Tibial nerve (tissue), 4 donors: ENCODE results near the gene ATP5ME. TPM values are rescaled to one million over a fixed set of nuclear protein-coding genes. Genes with fewer than 3 reads are reported as not detected.

ENCODE experiments used
- DNase-seq, 2 donors: peaks; one replicate each; pipeline ENCODE4 v3.0.0-alpha.2; 2019; ENCODE audit warnings: low spot score in 2 of 2
- H3K27ac ChIP-seq, 4 donors: fragments of 200-600 bp; sonication (generic) in 3 of 4; one replicate each; pipeline ENCODE4 v1.5.1; 2017 to 2019; ENCODE audit warnings: mild to moderate bottlenecking in 1 of 4
- H3K27me3 ChIP-seq, 2 donors: fragments of 200-600 bp; sonication (generic) in 1 of 2; one replicate each; pipeline versions ENCODE4 v1.5.1 to v1.6.0; 2017 to 2019
- H3K36me3 ChIP-seq, 3 donors: fragments of 200-600 bp; sonication (generic); one replicate each; pipeline ENCODE4 v1.5.1; 2018 to 2019
- H3K4me1 ChIP-seq, 4 donors: fragments of 200-600 bp; sonication (generic) in 3 of 4; one replicate each; pipeline ENCODE4 v1.5.1; 2017 to 2019
- H3K4me3 ChIP-seq, 4 donors: fragments of 200-600 bp; sonication (generic) in 3 of 4; one replicate each; pipeline ENCODE4 v1.5.1; 2017 to 2019; ENCODE audit warnings: mild to moderate bottlenecking in 1 of 4, moderate library complexity in 1 of 4
- H3K9me3 ChIP-seq, 4 donors: fragments of 200-600 bp; sonication (generic) in 3 of 4; one replicate each; pipeline ENCODE4 v1.5.1; 2017 to 2019
- CTCF ChIP-seq, 5 experiments: fragments of 200-600 bp in 3 of 5; fragments of 450-650 bp in 2 of 5; sonication (generic) in 3 of 5; IDR thresholded peaks; one replicate each; pipeline ENCODE4 v1.5.1; 2016 to 2019; ENCODE audit warnings: antibody characterized with exemption in 5 of 5, mild to moderate bottlenecking in 3 of 5, moderate library complexity in 2 of 5
- EP300 ChIP-seq, 2 donors: sonication (generic); formaldehyde crosslinking; IDR thresholded peaks; one replicate each; pipeline ENCODE4 v1.6.1; 2017; ENCODE audit warnings: antibody characterized with exemption in 2 of 2, mild to moderate bottlenecking in 1 of 2
- POLR2A ChIP-seq, 2 donors: fragments of 450-650 bp; IDR thresholded peaks; one replicate each; pipeline ENCODE4 v1.6.1; 2017; ENCODE audit warnings: antibody characterized with exemption in 2 of 2, mild to moderate bottlenecking in 2 of 2, moderate library complexity in 2 of 2
- WGBS, 2 donors: methylation state at CpG; one replicate each; pipeline ENCODE4 v1.1.5; 2018; 5-methylcytosine and 5-hydroxymethylcytosine counted together
- total RNA-seq, 4 donors: library from RNA; depleted of rRNA; stranded (reverse); fragments of >200 nt; gene quantifications; one replicate each; pipeline ENCODE4 v1.1.0, GENCODE V29; 2016

Gene ATP5ME
- total RNA-seq, 4 donors from 2014 or later: 50.0 to 219 (median 139) TPM

GRCh38 chr4:660401-660800, 13.7 kb downstream of the ATP5ME start:
- no peaks in the 10 kb centered on the region for H3K9me3 ChIP-seq
- TF ChIP-seq CTCF (IDR thresholded peaks at IDR 0.05) (no peak), POLR2A (IDR thresholded peaks at IDR 0.05) (no peak), EP300 (IDR thresholded peaks at IDR 0.05) (no peak)
- H3K27me3 ChIP-seq: peaks cover 0 to 23% of the 10 kb centered on the region in 2 donors
- DNase-seq: no peak
- H3K4me3 ChIP-seq: no peak overlapping the region
- H3K4me1 ChIP-seq: peaks cover 0 to 13% (median 0%) of the 10 kb centered on the region in 4 donors
- no peaks in the 10 kb centered on the region for H3K36me3 ChIP-seq
- H3K27ac ChIP-seq: no peak overlapping the region
- WGBS, 2 donors: 92 to 95% methylated on average over 10 of the region's 10 CpGs

GRCh38 chr4:659851-660250, 14.2 kb downstream of the ATP5ME start:
- Histone ChIP-seq H3K9me3 (no peaks in the 10 kb centered on the region), H3K27ac (no peak overlapping the region)
- WGBS, 2 donors: 87 to 89% methylated on average over 8 of the region's 8 CpGs

GRCh38 chr4:658681-659667, 15.1 kb downstream of the ATP5ME start:
- 93% methylated on average over 30 to 32 of the region's 32 CpGs for WGBS, 2 donors
- TF ChIP-seq POLR2A (IDR thresholded peaks at IDR 0.05) (no peak), CTCF (IDR thresholded peaks at IDR 0.05) (no peak)
- no peaks in the 10 kb centered on the region for H3K9me3 ChIP-seq
- no peak for DNase-seq
- no peak overlapping the region for H3K4me3 ChIP-seq
- peaks cover 0 to 19% of the 10 kb centered on the region in 2 donors for H3K27me3 ChIP-seq
- H3K36me3 ChIP-seq: no peaks in the 10 kb centered on the region
- no peak overlapping the region for H3K27ac ChIP-seq
- H3K4me1 ChIP-seq: peaks cover 0 to 10% (median 0%) of the 10 kb centered on the region in 4 donors

More at GRCh38 chr4:659851-660250, 14.2 kb downstream of the ATP5ME start:
- Histone ChIP-seq H3K27me3 (peaks cover 0 to 23% of the 10 kb centered on the region in 2 donors), H3K4me3 (no peak overlapping the region), H3K36me3 (no peaks in the 10 kb centered on the region), H3K4me1 (peaks cover 0 to 13% (median 0%) of the 10 kb centered on the region in 4 donors)
- no peak for TF ChIP-seq POLR2A (IDR thresholded peaks at IDR 0.05)
- no peak for TF ChIP-seq EP300 (IDR thresholded peaks at IDR 0.05)
- TF ChIP-seq CTCF (IDR thresholded peaks at IDR 0.05): no peak
- DNase-seq: no peak

GRCh38 chr4:657834-658667, 16.0 kb downstream of the ATP5ME start:
- H3K27me3 ChIP-seq: peaks cover 0 to 19% of the 10 kb centered on the region in 2 donors
- no peaks in the 10 kb centered on the region for H3K9me3 ChIP-seq
- WGBS, 2 donors: 68 to 88% methylated on average over 22 to 23 of the region's 27 CpGs
- no peak overlapping the region for H3K27ac ChIP-seq
- H3K4me3 ChIP-seq: no peak overlapping the region
- DNase-seq: no peak
- peaks cover 0 to under 1% (median 0%) of the 10 kb centered on the region in 4 donors for H3K4me1 ChIP-seq
- TF ChIP-seq EP300 (IDR thresholded peaks at IDR 0.05) (no peak), POLR2A (IDR thresholded peaks at IDR 0.05) (no peak)
- no peaks in the 10 kb centered on the region for H3K36me3 ChIP-seq

- H3K27me3 ChIP-seq: peaks cover 0 to 14% of the 10 kb centered on the region in 2 donors
- 80% methylated on average over 1 to 18 of the region's 23 CpGs for WGBS, 2 donors
- no peaks in the 10 kb centered on the region for H3K36me3 ChIP-seq
- no peaks in the 10 kb centered on the region for H3K9me3 ChIP-seq
- no peak overlapping the region for H3K4me3 ChIP-seq
- H3K4me1 ChIP-seq: no peaks in the 10 kb centered on the region
- no peak for DNase-seq
- H3K27ac ChIP-seq: no peak overlapping the region
- TF ChIP-seq CTCF (IDR thresholded peaks at IDR 0.05): no peak
- no peak for TF ChIP-seq POLR2A (IDR thresholded peaks at IDR 0.05)
- TF ChIP-seq EP300 (IDR thresholded peaks at IDR 0.05): no peak
Observed at GRCh38 chr4:657338-657833, 16.7 kb downstream of the ATP5ME start.
